Retina (tissue), 1 donor: ENCODE data around the gene ANO10.
A peak's percentile ranks its signal among the peaks of the same experiment; 100 is the strongest.
"Not testable (repeated sequence)": the region's sequence is repeated elsewhere in the genome, so short reads cannot be mapped to it uniquely, and the experiment has no call there.

ENCODE experiments used
- DNase-seq: peaks from one replicate; pipeline ENCODE4 v3.0.0-alpha.2; 2016

ANO10 gene, protein sequence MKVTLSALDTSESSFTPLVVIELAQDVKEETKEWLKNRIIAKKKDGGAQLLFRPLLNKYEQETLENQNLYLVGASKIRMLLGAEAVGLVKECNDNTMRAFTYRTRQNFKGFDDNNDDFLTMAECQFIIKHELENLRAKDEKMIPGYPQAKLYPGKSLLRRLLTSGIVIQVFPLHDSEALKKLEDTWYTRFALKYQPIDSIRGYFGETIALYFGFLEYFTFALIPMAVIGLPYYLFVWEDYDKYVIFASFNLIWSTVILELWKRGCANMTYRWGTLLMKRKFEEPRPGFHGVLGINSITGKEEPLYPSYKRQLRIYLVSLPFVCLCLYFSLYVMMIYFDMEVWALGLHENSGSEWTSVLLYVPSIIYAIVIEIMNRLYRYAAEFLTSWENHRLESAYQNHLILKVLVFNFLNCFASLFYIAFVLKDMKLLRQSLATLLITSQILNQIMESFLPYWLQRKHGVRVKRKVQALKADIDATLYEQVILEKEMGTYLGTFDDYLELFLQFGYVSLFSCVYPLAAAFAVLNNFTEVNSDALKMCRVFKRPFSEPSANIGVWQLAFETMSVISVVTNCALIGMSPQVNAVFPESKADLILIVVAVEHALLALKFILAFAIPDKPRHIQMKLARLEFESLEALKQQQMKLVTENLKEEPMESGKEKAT

GRCh38 chr3:43621656-43622432 lies at the start of gene ANO10:
ANO10 (minus strand) TSS chr3:43622011; CDS start chr3:43605852, 16,159 bp downstream.
- peak; percentile 94 for DNase-seq

GRCh38 chr3:43670635-43671522 lies 49.1 kb upstream of the ANO10 start:
- DNase-seq: no peak

DNA sequence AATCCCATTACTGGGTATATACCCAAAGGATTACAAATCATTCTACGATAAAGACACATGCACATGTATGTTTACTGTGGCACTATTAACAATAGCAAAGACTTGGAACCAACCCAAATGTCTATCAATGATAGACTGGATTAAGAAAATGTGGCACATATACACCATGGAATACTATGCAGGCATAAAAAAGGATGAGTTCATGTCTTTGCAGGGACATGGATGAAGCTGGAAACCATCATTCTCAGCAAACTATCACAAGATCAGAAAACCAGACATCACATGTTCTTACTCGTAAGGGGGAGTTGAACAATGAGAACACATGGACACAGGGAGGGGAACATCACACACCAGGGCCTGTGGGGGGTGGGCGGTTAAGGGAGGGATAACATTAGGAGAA lies 43.2 kb upstream of the ANO10 start:
- DNase-seq: not testable (repeated sequence)

- not testable (repeated sequence) for DNase-seq
These were observed 39.6 kb upstream of the ANO10 start for GRCh38 chr3:43661376-43661775.

- DNase-seq: no peak
These were observed 37.6 kb upstream of the ANO10 start for GRCh38 chr3:43659250-43659880.

GRCh38 chr3:43656390-43656789 lies 34.6 kb upstream of the ANO10 start:
- not testable (repeated sequence) for DNase-seq

DNA sequence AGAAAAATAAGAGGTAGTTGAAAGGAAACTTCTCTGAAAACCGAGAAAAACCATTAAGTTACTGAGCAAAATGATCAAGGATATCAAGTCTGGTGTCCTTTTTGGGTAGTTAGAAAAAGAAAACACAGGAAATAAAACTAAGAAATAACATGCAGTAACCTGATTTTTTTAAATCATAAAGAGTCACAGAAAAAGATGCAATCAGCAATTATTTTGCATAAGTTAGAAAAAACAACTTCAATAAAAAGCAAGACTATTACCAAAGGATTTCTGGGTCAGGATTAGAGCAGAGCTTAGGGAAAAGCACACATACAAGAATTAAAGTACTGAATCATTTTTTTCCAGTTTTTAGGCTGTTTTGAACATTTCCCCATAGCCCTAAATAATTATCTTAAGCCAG lies 28.5 kb upstream of the ANO10 start:
- DNase-seq: no peak

- DNase-seq: peak; percentile 30
These were observed 27.7 kb upstream of the ANO10 start for GRCh38 chr3:43649365-43649968.

- DNase-seq: no peak
These were observed 27.1 kb upstream of the ANO10 start for GRCh38 chr3:43648957-43649356.

GRCh38 chr3:43647331-43648166 lies 25.7 kb upstream of the ANO10 start:
- DNase-seq: no peak

- no peak for DNase-seq
These were observed 22.6 kb upstream of the ANO10 start for GRCh38 chr3:43644443-43644842.

DNA sequence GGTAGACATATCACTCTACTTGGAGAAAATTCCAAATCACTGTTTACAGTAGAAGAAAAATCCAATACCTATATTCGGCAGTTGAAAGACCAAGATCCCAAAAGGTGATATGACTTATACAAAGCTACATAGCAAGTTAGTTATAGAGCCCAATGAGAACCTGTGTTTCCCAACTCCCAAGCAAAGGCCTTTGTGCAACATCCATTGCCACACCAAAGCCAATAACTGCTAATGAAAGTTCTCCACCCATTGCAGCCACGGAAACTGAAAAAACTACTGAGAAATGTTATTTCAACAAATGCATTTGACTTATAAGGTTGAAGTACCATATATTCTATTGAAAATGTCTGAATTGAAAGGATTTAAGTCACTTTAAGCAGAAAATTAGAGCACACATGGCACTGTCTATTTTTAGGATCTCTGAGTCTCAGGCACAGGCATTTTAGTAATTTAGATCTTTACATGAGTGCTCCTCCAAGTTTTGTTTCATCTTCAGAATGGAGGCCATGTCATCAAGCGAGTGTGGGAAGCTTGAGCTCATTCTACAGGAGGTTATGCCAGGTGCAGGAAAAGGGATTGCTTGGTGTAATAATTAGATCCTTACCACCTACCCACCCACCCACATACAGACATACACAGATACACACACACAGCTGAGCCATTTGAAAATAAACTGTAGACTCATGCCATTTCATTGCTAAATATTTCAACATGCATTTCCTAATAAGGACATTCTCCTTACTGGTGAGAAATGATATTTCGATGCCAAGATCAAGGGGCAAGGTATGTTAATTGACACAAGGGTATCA lies 19.7 kb upstream of the ANO10 start:
- DNase-seq: no peak

DNA sequence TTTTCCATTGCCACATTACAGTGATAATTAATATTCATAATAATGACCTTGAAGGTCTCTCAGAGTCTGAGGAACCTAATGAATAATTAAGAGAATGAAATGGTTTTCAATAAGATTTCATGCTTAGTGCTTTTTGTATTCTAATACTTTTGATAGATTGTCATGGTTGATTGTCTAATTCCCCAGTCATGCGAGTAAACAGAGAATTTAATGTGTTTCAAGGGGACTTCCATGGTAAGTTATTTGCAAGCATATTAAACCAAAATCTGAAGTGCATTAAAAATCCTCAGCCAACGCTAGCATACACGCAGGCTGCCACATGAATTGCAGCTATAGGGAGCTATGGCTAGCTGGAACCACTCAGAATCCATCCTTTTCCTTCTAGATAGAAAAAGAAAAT lies 18.9 kb upstream of the ANO10 start:
- DNase-seq: no peak

DNA sequence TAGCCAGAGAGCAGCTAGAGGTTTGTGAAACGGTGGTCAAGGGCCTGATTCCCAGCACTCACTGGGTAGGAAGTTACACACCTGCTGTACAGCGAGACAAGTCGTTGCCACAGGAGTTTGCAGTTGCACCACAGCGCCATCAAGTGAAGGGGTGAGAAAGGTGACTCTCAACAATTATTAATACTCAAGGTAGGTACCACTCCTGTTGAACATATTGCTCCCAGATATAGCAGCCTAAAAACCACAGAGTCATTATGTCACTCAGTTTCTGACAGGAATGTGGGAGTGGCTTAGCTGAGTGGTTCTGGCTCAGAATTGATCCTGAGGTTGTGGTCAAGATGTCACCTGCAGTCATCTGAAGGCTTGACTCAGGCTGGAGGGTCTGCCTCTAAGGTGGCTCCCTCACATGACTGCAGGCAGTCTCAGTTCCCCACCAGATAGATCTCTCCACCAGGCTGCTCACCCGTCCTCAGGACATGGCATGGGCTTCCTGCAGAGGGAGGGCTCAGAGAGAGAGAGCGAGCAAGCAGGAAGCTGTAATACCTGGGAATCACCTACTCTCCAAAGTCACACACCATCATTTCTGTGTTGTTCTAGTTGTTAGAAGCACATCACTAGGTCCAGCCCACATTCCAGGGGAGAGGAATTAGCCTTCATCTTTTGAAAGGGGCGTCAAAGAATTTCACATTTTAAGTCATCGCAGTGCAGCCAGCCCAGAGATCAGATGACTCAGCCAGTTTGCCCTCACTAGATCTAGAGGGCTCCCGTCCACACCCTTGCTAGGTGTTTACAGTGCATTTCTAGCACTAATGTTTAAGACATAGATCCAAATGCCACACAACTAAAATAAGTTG lies 17.0 kb upstream of the ANO10 start:
- DNase-seq: no peak

GRCh38 chr3:43637702-43638101 lies 15.9 kb upstream of the ANO10 start:
- no peak for DNase-seq

DNA sequence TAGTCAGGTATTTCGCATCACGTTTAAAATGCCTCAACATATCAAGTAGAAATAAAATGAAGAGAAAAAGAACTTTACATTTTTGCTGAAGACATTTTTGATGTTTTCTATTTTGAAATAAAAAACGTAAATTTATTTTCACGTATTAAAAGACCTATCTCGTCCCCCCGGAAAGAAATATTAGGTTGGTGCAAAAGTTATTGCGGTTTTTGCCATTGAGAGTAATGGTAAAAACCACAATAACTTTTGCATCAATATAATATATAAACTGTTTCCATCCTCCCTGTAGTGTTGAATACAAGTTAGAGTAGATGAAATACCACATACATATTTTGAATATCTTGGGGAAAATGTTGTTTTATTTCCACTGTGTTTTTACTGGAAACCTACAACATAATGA lies 11.2 kb upstream of the ANO10 start:
- no peak for DNase-seq

GRCh38 chr3:43632269-43632733 lies 10.5 kb upstream of the ANO10 start:
- no peak for DNase-seq

GRCh38 chr3:43629741-43630140 lies 7.9 kb upstream of the ANO10 start:
- DNase-seq: no peak

DNA sequence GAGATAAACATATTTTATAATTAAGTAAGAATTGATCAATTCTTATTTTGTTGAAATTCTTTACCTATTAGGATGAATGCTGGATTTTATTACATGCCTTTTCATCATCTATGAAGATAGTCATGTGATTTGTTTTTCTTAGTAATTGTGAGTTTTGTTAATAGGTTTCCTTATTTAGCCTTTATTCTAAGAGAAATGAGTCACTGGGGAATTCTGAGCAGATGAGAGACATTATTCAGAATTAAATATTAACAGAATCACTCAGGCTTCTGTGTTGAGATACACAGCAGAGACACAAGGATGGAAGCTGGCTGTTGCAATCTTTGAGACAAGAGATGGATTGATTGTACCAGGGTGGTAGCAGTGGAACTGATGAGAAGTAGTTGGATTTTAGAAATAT lies 7.4 kb upstream of the ANO10 start:
- DNase-seq: no peak
